HCT116 (cell line): ENCODE data around the gene IPO11. TPM values are rescaled to one million over a fixed set of nuclear protein-coding genes. Genes with fewer than 3 reads are reported as not detected.

Experiments
- ATAC-seq: fragments of 200-7000 bp; cut with Tn5 transposase; 2 replicates; pipeline ENCODE4 v1.9.1; 2020; ENCODE audit warnings: mild to moderate bottlenecking, moderate library complexity
- BruUV-seq: library from RNA; stranded (reverse); fragments of 400-500 nt; replicated peaks from 2 replicates; lab custom pipeline; 2021; lab: Mats Ljungman, UMichigan
- CTCF ChIA-PET: fragments of 300-600 bp; sonication (Branson Sonifier 250); formaldehyde crosslinking; loops from one replicate; lab custom pipeline; 2021; ENCODE audit warnings: antibody characterized with exemption; lab: Charles Lee
- POLR2A ChIA-PET: fragments of 300-600, 350-600 bp; sonication (Branson Sonifier 250); formaldehyde crosslinking; loops from one replicate; lab custom pipeline; 2021; ENCODE audit warnings: antibody characterized with exemption; lab: Charles Lee
- RAD21 ChIA-PET, 2 experiments: fragments of 300-600 bp; sonication (Branson Sonifier 250); formaldehyde crosslinking; loops; one replicate each; lab custom pipeline; 2023; ENCODE audit warnings: low total read pairs in 2 of 2; ENCODE audit not compliant: uncharacterized antibody in 2 of 2, unreplicated experiment in 2 of 2, low non-redundant PET in 1 of 2; lab: Charles Lee
- DNase-seq: peaks from one replicate; pipeline ENCODE4 v3.0.0-alpha.2; 2010; ENCODE audit warnings: low read depth, low spot score
- H2AFZ ChIP-seq: fragments of 200-600 bp; shearing (Covaris generic), sonication (generic); 2 replicates; pipeline ENCODE4 v1.6.1; 2017; ENCODE audit warnings: low read depth, mixed run types, mixed read lengths, antibody characterized with exemption, low read length; ENCODE audit not compliant: poor library complexity, severe bottlenecking
- H3K27ac ChIP-seq: 2 replicates; pipeline ENCODE4 v1.5.1; 2012; ENCODE audit warnings: low read depth, low read length
- H3K27me3 ChIP-seq: fragments of 200-600 bp; sonication (generic); 2 replicates; pipeline ENCODE4 v1.6.1; 2016; ENCODE audit warnings: mixed run types, low read length, mixed read lengths; ENCODE audit not compliant: insufficient read depth
- H3K36me3 ChIP-seq, 2 experiments: fragments of 200-500 bp in 1 of 2; fragments of 200-600 bp in 1 of 2; sonication (Bioruptor generic) in 1 of 2; sonication (generic) in 1 of 2; 2 replicates each; pipeline versions ENCODE4 v1.5.1 to v1.6.1; 2014 to 2016; ENCODE audit warnings: low read length in 2 of 2, inconsistent platforms in 1 of 2, mixed read lengths in 1 of 2, mixed run types in 1 of 2; ENCODE audit not compliant: insufficient read depth in 2 of 2, control insufficient read depth in 1 of 2
- H3K4me1 ChIP-seq, 2 experiments: fragments of 200-600 bp in 1 of 2; sonication (generic) in 1 of 2; 2 replicates each; pipeline versions ENCODE4 v1.5.1 to v1.6.1; 2012 to 2017; ENCODE audit warnings: low read length in 2 of 2, inconsistent platforms in 1 of 2, mild to moderate bottlenecking in 1 of 2, mixed read lengths in 1 of 2, mixed run types in 1 of 2, moderate library complexity in 1 of 2; ENCODE audit not compliant: insufficient read depth in 2 of 2, control insufficient read depth in 1 of 2
- H3K4me2 ChIP-seq: fragments of 200-600 bp; sonication (generic); 2 replicates; pipeline ENCODE4 v1.6.1; 2017; ENCODE audit warnings: mixed run types, low read length, mixed read lengths
- H3K4me3 ChIP-seq, 2 experiments: fragments of 200-600 bp in 1 of 2; sonication (generic) in 1 of 2; replicated peaks in 1 of 2; 2 replicates each; pipeline ENCODE4 v1.5.1; 2011 to 2016; ENCODE audit warnings: low read length in 2 of 2, control low read depth in 1 of 2, low read depth in 1 of 2, mild to moderate bottlenecking in 1 of 2, mixed read lengths in 1 of 2, mixed run types in 1 of 2
- H3K79me2 ChIP-seq: fragments of 200-600 bp; sonication (generic); 2 replicates; pipeline ENCODE4 v1.6.1; 2017; ENCODE audit warnings: mild to moderate bottlenecking, mixed run types, low read length, moderate library complexity, mixed read lengths; ENCODE audit not compliant: insufficient read depth
- H3K9ac ChIP-seq: fragments of 200-600 bp; sonication (generic); 2 replicates; pipeline ENCODE4 v1.6.1; 2016; ENCODE audit warnings: low read length, mixed read lengths
- H3K9me2 ChIP-seq: fragments of 200-600 bp; sonication (generic), shearing (Covaris generic); 2 replicates; pipeline ENCODE4 v1.6.1; 2017; ENCODE audit warnings: mixed run types, mild to moderate bottlenecking, moderate library complexity; ENCODE audit not compliant: insufficient read depth
- H3K9me3 ChIP-seq, 2 experiments: fragments of 200-500 bp in 1 of 2; fragments of 200-600 bp in 1 of 2; sonication (Bioruptor generic) in 1 of 2; sonication (generic) in 1 of 2; 2 replicates each; pipeline ENCODE4 v1.6.1; 2014 to 2017; ENCODE audit warnings: low read length in 2 of 2, mixed read lengths in 2 of 2, inconsistent platforms in 1 of 2, low read depth in 1 of 2, mild to moderate bottlenecking in 1 of 2, mixed run types in 1 of 2, moderate library complexity in 1 of 2; ENCODE audit not compliant: control insufficient read depth in 1 of 2, insufficient read depth in 1 of 2
- H4K20me1 ChIP-seq: fragments of 200-600 bp; sonication (generic), shearing (Covaris generic); 2 replicates; pipeline ENCODE4 v1.6.1; 2017; ENCODE audit warnings: mixed run types, mild to moderate bottlenecking, moderate library complexity; ENCODE audit not compliant: insufficient read depth
- CEBPB ChIP-seq: IDR thresholded peaks from 2 replicates; pipeline ENCODE4 v1.6.1; 2012; ENCODE audit warnings: low read depth
- ELF1 ChIP-seq: IDR thresholded peaks from 2 replicates; pipeline ENCODE4 v1.6.1; 2012; ENCODE audit warnings: low read depth, borderline replicate concordance
- EZH2 ChIP-seq: fragments of 200-600 bp; sonication (generic); IDR thresholded peaks from 2 replicates; pipeline ENCODE4 v1.6.1; 2017; ENCODE audit warnings: antibody characterized with exemption, mixed run types
- EZH2phosphoT487 ChIP-seq: fragments of 200-600 bp; IDR thresholded peaks from 2 replicates; pipeline ENCODE4 v1.6.1; 2018; ENCODE audit warnings: antibody characterized with exemption, borderline replicate concordance
- JUND ChIP-seq: IDR thresholded peaks from 2 replicates; pipeline ENCODE4 v1.6.1; 2012
- SP1 ChIP-seq: IDR thresholded peaks from 2 replicates; pipeline ENCODE4 v1.6.1; 2012; ENCODE audit warnings: low read depth
- SRF ChIP-seq: IDR thresholded peaks from 2 replicates; pipeline ENCODE4 v1.6.1; 2012; ENCODE audit warnings: low read depth
- TCF7L2 ChIP-seq: IDR thresholded peaks from 2 replicates; pipeline ENCODE4 v1.7.0; 2011; ENCODE audit warnings: borderline replicate concordance, inconsistent platforms; ENCODE audit not compliant: insufficient read depth, insufficient read length; ENCODE audit errors: extremely low read depth
- YY1 ChIP-seq: IDR thresholded peaks from 2 replicates; pipeline ENCODE4 v1.6.1; 2011; ENCODE audit warnings: low read length, low read depth, moderate library complexity, mild to moderate bottlenecking; ENCODE audit not compliant: insufficient replicate concordance; ENCODE audit errors: extremely low read depth
- intact Hi-C: fragments of 100-400 bp; cut with micrococcal nuclease; formaldehyde crosslinking; loops from 2 replicates; pipeline ENCODE4 v1.10.0; 2022
- total RNA-seq: library from RNA; stranded (reverse); gene quantifications from one replicate; pipeline ENCODE4 v1.2.1, GENCODE V29; 2021; ENCODE audit not compliant: unreplicated experiment
- TF ChIP-seq, protein P1 (sequence below): IDR thresholded peaks from 2 replicates; pipeline ENCODE4 v1.6.1; 2012

IPO11 gene
- total RNA-seq, 1 experiment from 2014 or later, result 55.1 TPM

DNA sequence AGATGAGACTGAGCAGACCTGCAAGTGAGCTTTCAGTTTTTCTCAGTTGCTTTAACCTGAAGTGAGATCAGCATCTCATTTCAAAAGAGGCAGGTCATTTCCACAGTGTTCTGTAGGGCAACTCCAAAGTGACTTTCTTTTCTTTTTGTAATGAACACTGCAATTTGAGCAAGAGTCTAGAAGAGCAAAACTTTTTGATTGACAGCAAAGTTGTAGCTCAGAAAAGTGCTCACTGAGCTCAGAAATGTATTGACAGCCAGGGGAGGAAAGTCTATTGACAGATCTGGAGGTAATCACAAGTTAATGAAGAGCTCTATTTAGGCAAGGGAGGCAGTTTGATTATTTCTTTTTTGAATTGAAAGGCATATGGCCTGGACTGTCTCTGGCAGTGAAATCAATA lies 220.7 kb downstream of the IPO11 start:
- Histone ChIP-seq H3K27ac (no peak overlapping the region), H2AFZ (no peak overlapping the region), H3K36me3 (0 out of 4 replicates have a peak, but pooled peaks cover 0 to 5% of the 10 kb centered on the region in 2 experiments), H3K4me3 (no peak overlapping the region), H3K27me3 (no peaks in the 10 kb centered on the region), H4K20me1 (no peaks in the 10 kb centered on the region), H3K9me2 (no peaks in the 10 kb centered on the region), H3K79me2 (no peaks in the 10 kb centered on the region), H3K9ac (no peak overlapping the region), H3K4me2 (no peak overlapping the region), H3K4me1 (no peaks in the 10 kb centered on the region), H3K9me3 (no peaks in the 10 kb centered on the region)
- ChIA-PET CTCF (no interaction called here), POLR2A (no interaction called here), RAD21 (no interaction called here)
- DNase-seq (no peak), ATAC-seq (no peak)
- TF ChIP-seq ELF1, result no peak
- TF ChIP-seq, protein P1, sequence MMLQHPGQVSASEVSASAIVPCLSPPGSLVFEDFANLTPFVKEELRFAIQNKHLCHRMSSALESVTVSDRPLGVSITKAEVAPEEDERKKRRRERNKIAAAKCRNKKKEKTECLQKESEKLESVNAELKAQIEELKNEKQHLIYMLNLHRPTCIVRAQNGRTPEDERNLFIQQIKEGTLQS, result no peak
- no peak for TF ChIP-seq SP1
- no peak for TF ChIP-seq TCF7L2
- TF ChIP-seq YY1, result no peak
- no peak for TF ChIP-seq EZH2
- BruUV-seq, result no TSS peak
- intact Hi-C loops, result no loop called here

DNA sequence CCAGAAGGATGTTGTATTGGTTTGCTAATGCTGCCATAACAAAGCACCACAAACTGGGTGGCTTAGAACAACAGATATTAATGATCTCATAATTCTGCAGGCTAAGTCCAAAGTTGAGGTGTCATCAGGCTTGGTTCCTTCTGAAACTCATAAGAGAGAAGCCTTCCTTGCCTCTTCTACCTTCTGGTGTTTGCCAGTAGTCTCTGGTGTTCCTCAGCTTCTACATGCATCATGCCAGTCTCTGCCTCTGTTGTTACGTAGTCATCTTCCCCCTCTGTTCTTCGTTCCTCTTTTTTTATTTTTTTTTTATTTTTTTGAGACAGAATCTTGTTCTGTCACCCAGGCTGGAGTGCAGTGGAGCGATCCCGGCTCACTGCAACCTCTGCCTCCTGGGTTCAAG lies 227.9 kb downstream of the IPO11 start:
- no peak for DNase-seq
- Histone ChIP-seq H3K4me3 (no peak overlapping the region), H2AFZ (no peak overlapping the region), H4K20me1 (no peaks in the 10 kb centered on the region), H3K4me2 (no peak overlapping the region), H3K27me3 (no peaks in the 10 kb centered on the region), H3K79me2 (no peaks in the 10 kb centered on the region), H3K9me3 (no peaks in the 10 kb centered on the region), H3K4me1 (no peaks in the 10 kb centered on the region), H3K9me2 (no peaks in the 10 kb centered on the region), H3K9ac (no peak overlapping the region), H3K27ac (no peak overlapping the region), H3K36me3 (no peaks in the 10 kb centered on the region; a peak in 1 of 4 replicates)
- no TSS peak for BruUV-seq
- no peak for ATAC-seq
- ChIA-PET RAD21 (no interaction called here), CTCF (no interaction called here), POLR2A (no interaction called here)
- intact Hi-C loops, result no loop called here
- TF ChIP-seq EZH2phosphoT487 (no peak), TCF7L2 (no peak), CEBPB (no peak), SRF (no peak), JUND (no peak), EZH2 (no peak)
